Thyroid gland (tissue), 4 donors: ENCODE measurements around the gene C1orf87.

Source experiments
- POLR2A ChIP-seq, 2 donors: fragments of 450-650 bp; IDR thresholded peaks; one replicate each; pipeline ENCODE4 v1.6.1; 2017; ENCODE audit warnings: antibody characterized with exemption in 2 of 2, mild to moderate bottlenecking in 2 of 2, moderate library complexity in 1 of 2
- TF ChIP-seq, protein P1 (sequence below), 6 experiments: fragments of 200-600 bp in 3 of 6; fragments of 450-650 bp in 3 of 6; sonication (generic) in 3 of 6; IDR thresholded peaks; one replicate each; pipeline ENCODE4 v1.5.1; 2016 to 2019; ENCODE audit warnings: antibody characterized with exemption in 6 of 6, mild to moderate bottlenecking in 2 of 6, inconsistent platforms in 1 of 6, moderate library complexity in 1 of 6

DNA sequence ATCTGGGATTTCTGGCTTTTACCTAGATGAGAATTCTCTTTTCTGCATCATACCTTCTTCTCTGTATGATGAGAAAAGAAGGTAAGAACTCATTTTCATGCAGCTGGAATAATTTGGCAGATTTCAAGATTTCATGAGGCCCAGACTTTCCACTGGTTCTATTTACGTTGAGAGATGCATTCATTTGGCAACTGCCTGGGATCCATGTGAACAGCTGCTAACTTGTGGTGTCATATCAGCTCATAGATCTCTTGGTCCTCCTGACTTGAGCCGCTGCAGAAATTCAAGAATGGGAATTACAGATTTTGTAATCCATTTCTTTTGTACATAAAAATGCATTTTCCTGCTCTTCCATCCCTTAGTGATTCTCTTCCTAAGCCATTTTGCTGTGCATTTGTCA lies 17.1 kb upstream of the C1orf87 start:
- TF ChIP-seq, protein P1, sequence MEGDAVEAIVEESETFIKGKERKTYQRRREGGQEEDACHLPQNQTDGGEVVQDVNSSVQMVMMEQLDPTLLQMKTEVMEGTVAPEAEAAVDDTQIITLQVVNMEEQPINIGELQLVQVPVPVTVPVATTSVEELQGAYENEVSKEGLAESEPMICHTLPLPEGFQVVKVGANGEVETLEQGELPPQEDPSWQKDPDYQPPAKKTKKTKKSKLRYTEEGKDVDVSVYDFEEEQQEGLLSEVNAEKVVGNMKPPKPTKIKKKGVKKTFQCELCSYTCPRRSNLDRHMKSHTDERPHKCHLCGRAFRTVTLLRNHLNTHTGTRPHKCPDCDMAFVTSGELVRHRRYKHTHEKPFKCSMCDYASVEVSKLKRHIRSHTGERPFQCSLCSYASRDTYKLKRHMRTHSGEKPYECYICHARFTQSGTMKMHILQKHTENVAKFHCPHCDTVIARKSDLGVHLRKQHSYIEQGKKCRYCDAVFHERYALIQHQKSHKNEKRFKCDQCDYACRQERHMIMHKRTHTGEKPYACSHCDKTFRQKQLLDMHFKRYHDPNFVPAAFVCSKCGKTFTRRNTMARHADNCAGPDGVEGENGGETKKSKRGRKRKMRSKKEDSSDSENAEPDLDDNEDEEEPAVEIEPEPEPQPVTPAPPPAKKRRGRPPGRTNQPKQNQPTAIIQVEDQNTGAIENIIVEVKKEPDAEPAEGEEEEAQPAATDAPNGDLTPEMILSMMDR (IDR thresholded peaks at IDR 0.05) = no peak
- no peak for TF ChIP-seq POLR2A (IDR thresholded peaks at IDR 0.05)
